Fibroblast of skin of scalp (primary cell): ENCODE data around the gene SAMHD1.
"Not testable (repeated sequence)": the region's sequence is repeated elsewhere in the genome, so short reads cannot be mapped to it uniquely, and the experiment has no call there.

Experiments used
- DNase-seq: peaks from one replicate; pipeline ENCODE4 v3.0.0-alpha.2; 2013

Gene SAMHD1

GRCh38 chr20:36951979-36952738, 651 bp upstream of the SAMHD1 start:
- DNase-seq, result no peak

GRCh38 chr20:36950414-36951197, 902 bp downstream of the SAMHD1 start:
- peak; percentile 22 for DNase-seq

- DNase-seq, result no peak
Measured at GRCh38 chr20:36941401-36941835, 10.1 kb downstream of the SAMHD1 start.

GRCh38 chr20:36937402-36937770, 14.1 kb downstream of the SAMHD1 start:
- no peak for DNase-seq

- not testable (repeated sequence) for DNase-seq
Measured at GRCh38 chr20:36936761-36937401, 14.6 kb downstream of the SAMHD1 start.

GRCh38 chr20:36936341-36936740, 15.2 kb downstream of the SAMHD1 start:
- DNase-seq, result no peak

- not testable (repeated sequence) for DNase-seq
Measured at GRCh38 chr20:36933571-36933970, 17.9 kb downstream of the SAMHD1 start.

- DNase-seq, result no peak
Measured at GRCh38 chr20:36932476-36933426, 18.8 kb downstream of the SAMHD1 start.

GRCh38 chr20:36932067-36932466, 19.4 kb downstream of the SAMHD1 start:
- DNase-seq, result not testable (repeated sequence)

- DNase-seq, result no peak
Measured at GRCh38 chr20:36929691-36930090, 21.8 kb downstream of the SAMHD1 start.

GRCh38 chr20:36929290-36929689, 22.2 kb downstream of the SAMHD1 start:
- peak; percentile 46 for DNase-seq

GRCh38 chr20:36927704-36928103, 23.8 kb downstream of the SAMHD1 start:
- DNase-seq, result no peak

- DNase-seq, result no peak
Measured at GRCh38 chr20:36926653-36927200, 24.8 kb downstream of the SAMHD1 start.

- DNase-seq, result no peak
Measured at GRCh38 chr20:36925234-36925633, 26.3 kb downstream of the SAMHD1 start.

GRCh38 chr20:36924167-36925045, 27.1 kb downstream of the SAMHD1 start:
- DNase-seq, result no peak

GRCh38 chr20:36920334-36920730, 31.2 kb downstream of the SAMHD1 start:
- no peak for DNase-seq

- DNase-seq, result peak; percentile 66
Measured at GRCh38 chr20:36919715-36920333, 31.7 kb downstream of the SAMHD1 start.

GRCh38 chr20:36917943-36918342, 33.6 kb downstream of the SAMHD1 start:
- DNase-seq, result peak; percentile 38

GRCh38 chr20:36917240-36917639, 34.3 kb downstream of the SAMHD1 start:
- DNase-seq, result no peak

- DNase-seq, result no peak
Measured at GRCh38 chr20:36916199-36916598, 35.3 kb downstream of the SAMHD1 start.
